Hepatocyte (in vitro differentiated cells): Measurements from ENCODE around the gene ACOT8. TPM values are rescaled to one million over a fixed set of nuclear protein-coding genes. Genes with fewer than 3 reads are reported as not detected.

ENCODE experiments used
- DNase-seq: peaks from one replicate; pipeline ENCODE4 v3.0.0-alpha.2; 2016; ENCODE audit warnings: low spot score
- H2AFZ ChIP-seq: fragments of 200-600 bp; sonication (generic); 2 replicates; pipeline ENCODE4 v1.6.0; 2016; ENCODE audit warnings: antibody characterized with exemption, mild to moderate bottlenecking
- H3K27ac ChIP-seq: fragments of 200-600 bp; sonication (generic); 2 replicates; pipeline ENCODE4 v1.5.1; 2016; ENCODE audit warnings: mild to moderate bottlenecking
- H3K27me3 ChIP-seq: fragments of 200-600 bp; sonication (generic); 2 replicates; pipeline ENCODE4 v1.6.1; 2016
- H3K36me3 ChIP-seq: fragments of 200-600 bp; sonication (generic); replicated peaks from 2 replicates; pipeline ENCODE4 v1.5.1; 2016; ENCODE audit warnings: low read depth; ENCODE audit not compliant: insufficient read depth
- H3K4me1 ChIP-seq: fragments of 200-600 bp; sonication (generic); 2 replicates; pipeline ENCODE4 v1.5.1; 2016; ENCODE audit warnings: mild to moderate bottlenecking, moderate library complexity; ENCODE audit not compliant: insufficient read depth
- H3K4me2 ChIP-seq: fragments of 200-600 bp; sonication (generic); 2 replicates; pipeline ENCODE4 v1.6.0; 2016
- H3K4me3 ChIP-seq: fragments of 200-600 bp; sonication (generic); 2 replicates; pipeline ENCODE4 v1.5.1; 2016; ENCODE audit warnings: mild to moderate bottlenecking
- H3K79me2 ChIP-seq: fragments of 200-600 bp; sonication (generic); 2 replicates; pipeline ENCODE4 v1.6.0; 2017; ENCODE audit warnings: mild to moderate bottlenecking
- H3K9me2 ChIP-seq: fragments of 200-600 bp; sonication (generic); replicated peaks from 2 replicates; pipeline ENCODE4 v1.6.0; 2017; ENCODE audit warnings: mild to moderate bottlenecking; ENCODE audit not compliant: insufficient read depth
- H3K9me3 ChIP-seq: fragments of 200-600 bp; sonication (generic); 2 replicates; pipeline ENCODE4 v1.5.1; 2016; ENCODE audit warnings: low read depth, mild to moderate bottlenecking
- H4K20me1 ChIP-seq: fragments of 200-600 bp; sonication (generic); 2 replicates; pipeline ENCODE4 v1.6.0; 2016; ENCODE audit warnings: mild to moderate bottlenecking; ENCODE audit not compliant: insufficient read depth, poor library complexity, severe bottlenecking
- EZH2 ChIP-seq: fragments of 200-600 bp; sonication (generic); IDR thresholded peaks from 2 replicates; pipeline ENCODE4 v1.6.1; 2016; ENCODE audit warnings: antibody characterized with exemption, mild to moderate bottlenecking, borderline replicate concordance
- EZH2phosphoT487 ChIP-seq: fragments of 200-600 bp; sonication (generic); IDR thresholded peaks from one replicate; pipeline ENCODE4 v1.6.1; 2018; ENCODE audit warnings: antibody characterized with exemption, mild to moderate bottlenecking, low read depth, moderate library complexity; ENCODE audit not compliant: unreplicated experiment, severe bottlenecking
- WGBS: methylation state at CpG from one replicate; pipeline ENCODE4 v1.1.6; 2016; ENCODE audit warnings: low lambda C conversion rate; ENCODE audit errors: missing lambda C conversion rate; 5-methylcytosine and 5-hydroxymethylcytosine counted together
- polyA plus RNA-seq: library from polyadenylated mRNA; unstranded; fragments of >200 nt; fragmentation: Nextera tagmentation; extraction: Ambion mirVana; gene quantifications from 2 replicates; pipeline ENCODE4 v1.2.1, GENCODE V29; 2016
- total RNA-seq: library from RNA; depleted of rRNA; stranded (reverse); fragments of >200 nt; gene quantifications from 2 replicates; pipeline ENCODE4 v1.2.3, GENCODE V29; 2014
- TF ChIP-seq, protein P1 (sequence below): fragments of 200-600 bp; sonication (generic); IDR thresholded peaks from 2 replicates; pipeline ENCODE4 v1.5.1; 2016; ENCODE audit warnings: antibody characterized with exemption, mild to moderate bottlenecking; ENCODE audit not compliant: poor library complexity

Gene ACOT8
- total and polyA plus RNA-seq, 2 experiments from 2014 or later, result 40.6 to 44.0 TPM

DNA sequence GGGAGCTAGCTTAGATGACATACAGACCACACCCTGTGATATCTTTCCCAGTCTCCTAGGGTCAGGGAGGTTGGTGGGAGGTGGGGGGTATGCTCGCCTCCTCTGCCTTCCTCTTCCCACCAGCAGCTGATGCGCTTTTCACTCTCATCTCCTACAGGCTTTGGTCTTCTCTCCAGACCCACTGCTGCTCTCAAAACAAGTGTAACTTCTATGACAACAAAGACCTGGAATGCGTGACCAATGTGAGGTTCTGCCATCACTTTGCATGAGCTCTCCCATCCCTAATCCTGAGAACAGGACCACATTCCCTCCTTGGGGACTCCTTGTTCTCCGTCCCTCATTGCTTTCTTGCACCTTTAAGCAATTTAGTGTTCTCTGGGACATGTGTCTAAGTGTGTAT lies 36.6 kb upstream of the ACOT8 start:
- over 99% methylated on average over 4 of the region's 4 CpGs for WGBS
- no peak overlapping the region for H3K4me3 ChIP-seq
- no peak for DNase-seq

DNA sequence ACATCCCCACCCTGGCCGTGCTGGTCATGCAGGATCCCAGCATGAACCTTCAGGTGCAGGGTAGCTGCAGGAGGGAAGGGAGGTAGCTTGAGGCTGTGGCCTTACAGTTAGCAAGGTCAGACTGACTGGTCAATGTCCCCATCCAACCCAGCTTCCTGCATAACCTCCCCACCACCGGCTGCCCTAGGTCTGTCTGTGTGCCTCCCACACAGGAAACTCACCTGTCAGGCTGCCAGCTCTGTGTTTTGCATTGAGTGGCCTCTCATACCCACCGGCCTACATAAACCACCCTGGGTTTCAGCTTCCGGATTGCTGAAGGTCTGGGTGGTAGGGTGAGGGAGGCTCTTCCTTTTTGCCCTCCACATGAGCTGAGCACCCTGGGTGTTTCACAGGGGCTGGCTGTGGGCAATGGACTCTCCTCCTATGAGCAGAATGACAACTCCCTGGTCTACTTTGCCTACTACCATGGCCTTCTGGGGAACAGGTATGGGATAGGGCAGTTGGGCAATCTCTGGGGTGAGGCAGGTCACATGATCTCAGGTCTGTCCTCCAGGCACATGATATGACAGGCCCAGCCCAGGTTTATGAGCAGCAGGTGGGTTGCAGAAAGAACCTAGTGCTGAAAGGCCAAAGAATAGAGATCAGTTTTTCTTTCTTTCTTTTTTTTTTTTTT lies 35.8 kb upstream of the ACOT8 start:
- H3K9me3 ChIP-seq, result no peaks in the 10 kb centered on the region
- H3K79me2 ChIP-seq, result peaks cover 44% of the 10 kb centered on the region
- peak overlapping the region; percentile 92 for H3K4me2 ChIP-seq
- no peak overlapping the region for H2AFZ ChIP-seq
- H3K9me2 ChIP-seq, result no peaks in the 10 kb centered on the region
- H3K4me1 ChIP-seq, result peaks cover 8% of the 10 kb centered on the region
- no peak overlapping the region for H3K4me3 ChIP-seq
- H3K36me3 ChIP-seq, result no peaks in the 10 kb centered on the region
- peak; percentile 77 for DNase-seq
- H4K20me1 ChIP-seq, result peaks cover 3% of the 10 kb centered on the region
- no peaks in the 10 kb centered on the region for H3K27me3 ChIP-seq
- TF ChIP-seq EZH2phosphoT487 (no peak), EZH2 (no peak)
- TF ChIP-seq, protein P1, sequence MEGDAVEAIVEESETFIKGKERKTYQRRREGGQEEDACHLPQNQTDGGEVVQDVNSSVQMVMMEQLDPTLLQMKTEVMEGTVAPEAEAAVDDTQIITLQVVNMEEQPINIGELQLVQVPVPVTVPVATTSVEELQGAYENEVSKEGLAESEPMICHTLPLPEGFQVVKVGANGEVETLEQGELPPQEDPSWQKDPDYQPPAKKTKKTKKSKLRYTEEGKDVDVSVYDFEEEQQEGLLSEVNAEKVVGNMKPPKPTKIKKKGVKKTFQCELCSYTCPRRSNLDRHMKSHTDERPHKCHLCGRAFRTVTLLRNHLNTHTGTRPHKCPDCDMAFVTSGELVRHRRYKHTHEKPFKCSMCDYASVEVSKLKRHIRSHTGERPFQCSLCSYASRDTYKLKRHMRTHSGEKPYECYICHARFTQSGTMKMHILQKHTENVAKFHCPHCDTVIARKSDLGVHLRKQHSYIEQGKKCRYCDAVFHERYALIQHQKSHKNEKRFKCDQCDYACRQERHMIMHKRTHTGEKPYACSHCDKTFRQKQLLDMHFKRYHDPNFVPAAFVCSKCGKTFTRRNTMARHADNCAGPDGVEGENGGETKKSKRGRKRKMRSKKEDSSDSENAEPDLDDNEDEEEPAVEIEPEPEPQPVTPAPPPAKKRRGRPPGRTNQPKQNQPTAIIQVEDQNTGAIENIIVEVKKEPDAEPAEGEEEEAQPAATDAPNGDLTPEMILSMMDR, result no peak
- peak overlapping the region; percentile 86 for H3K27ac ChIP-seq
- 96% methylated on average over 4 of the region's 4 CpGs for WGBS

More for the DNA sequence above, 36.6 kb upstream of the ACOT8 start:
- Histone ChIP-seq H3K9me3 (no peaks in the 10 kb centered on the region), H3K4me1 (peaks cover 8% of the 10 kb centered on the region), H3K27me3 (no peaks in the 10 kb centered on the region), H3K27ac (peak overlapping the region; percentile 76), H2AFZ (no peak overlapping the region), H4K20me1 (peaks cover 3% of the 10 kb centered on the region), H3K4me2 (peak overlapping the region; percentile 92), H3K9me2 (no peaks in the 10 kb centered on the region), H3K79me2 (peaks cover 39% of the 10 kb centered on the region), H3K36me3 (no peaks in the 10 kb centered on the region)
- TF ChIP-seq, protein P1, result no peak
- no peak for TF ChIP-seq EZH2phosphoT487
- TF ChIP-seq EZH2, result no peak

DNA sequence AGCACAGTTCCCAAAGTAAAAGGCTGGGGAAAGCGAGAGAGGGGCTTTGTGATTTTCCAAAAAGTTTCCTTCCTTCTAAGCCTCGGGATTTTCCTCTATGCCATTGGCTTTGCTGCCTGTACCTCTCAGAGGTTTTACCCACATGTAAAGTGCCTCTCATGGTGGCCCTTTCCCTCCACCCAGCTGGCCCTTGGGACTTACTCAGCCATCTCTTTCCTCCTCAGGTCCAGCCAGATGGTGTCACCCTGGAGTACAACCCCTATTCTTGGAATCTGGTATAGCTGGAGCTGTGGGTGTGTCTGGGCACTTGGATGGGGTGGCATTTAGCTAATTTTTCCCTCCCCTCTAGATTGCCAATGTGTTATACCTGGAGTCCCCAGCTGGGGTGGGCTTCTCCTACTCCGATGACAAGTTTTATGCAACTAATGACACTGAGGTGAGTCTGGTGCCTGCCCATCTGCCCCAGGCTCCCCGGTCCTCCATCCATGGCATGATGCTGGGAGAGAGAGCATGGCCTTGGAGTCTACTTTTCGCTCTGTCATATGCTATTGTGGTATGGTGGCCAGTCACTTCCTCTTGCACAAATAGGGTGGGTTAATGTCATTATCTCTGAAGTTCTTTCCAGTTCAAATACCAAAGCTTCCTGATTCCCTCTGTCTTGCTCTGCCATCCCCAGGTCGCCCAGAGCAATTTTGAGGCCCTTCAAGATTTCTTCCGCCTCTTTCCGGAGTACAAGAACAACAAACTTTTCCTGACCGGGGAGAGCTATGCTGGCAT lies 35.0 kb upstream of the ACOT8 start:
- Histone ChIP-seq H3K9me3 (no peaks in the 10 kb centered on the region), H4K20me1 (peaks cover 3% of the 10 kb centered on the region), H3K9me2 (no peaks in the 10 kb centered on the region), H3K4me1 (peaks cover 8% of the 10 kb centered on the region), H3K36me3 (no peaks in the 10 kb centered on the region), H3K27me3 (no peaks in the 10 kb centered on the region), H2AFZ (no peak overlapping the region), H3K4me2 (peak overlapping the region; percentile 92), H3K27ac (peak overlapping the region; percentile 86), H3K4me3 (peak overlapping the region; percentile 26), H3K79me2 (peaks cover 44% of the 10 kb centered on the region)
- 88% methylated on average over 9 of the region's 9 CpGs for WGBS
- TF ChIP-seq, protein P1, result no peak
- TF ChIP-seq EZH2phosphoT487, result no peak
- no peak for TF ChIP-seq EZH2
- peak; percentile 51 for DNase-seq
